ENCODE data around the gene CFI. TPM values are rescaled to one million over a fixed set of nuclear protein-coding genes. Genes with fewer than 3 reads are reported as not detected.
A peak's percentile ranks its signal among the peaks of the same experiment; 100 is the strongest.

The CFI gene
- 6.5 TPM for polyA plus RNA-seq (ENCODE audit: insufficient read length)

DNA sequence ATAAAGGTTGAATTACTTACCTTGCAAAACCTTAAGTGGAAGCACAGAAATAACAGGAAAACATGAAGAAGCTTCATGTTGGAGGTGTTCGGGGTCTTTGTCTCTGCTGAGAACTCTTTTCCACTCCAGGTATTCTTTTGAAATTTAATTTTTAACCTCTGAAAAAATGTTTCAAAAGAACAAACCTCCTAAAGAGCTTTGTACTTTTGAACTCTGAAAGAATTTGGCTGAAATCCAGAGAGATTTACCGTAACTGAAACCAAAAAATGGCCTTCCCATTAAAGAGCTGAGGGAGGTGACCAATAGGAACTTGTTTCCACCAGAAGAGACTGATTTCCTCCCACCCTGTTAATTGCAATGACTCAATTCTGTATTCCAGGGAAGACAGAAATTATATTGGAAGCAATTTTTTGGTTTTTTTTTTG is at the start of gene CFI:
Gene CFI, minus strand, starts transcription at position 105 of the 425 bp plus-strand sequence. Its CDS starts 28 bp downstream, at position 77.
- DNase-seq (ENCODE audit: low read depth) = no peak

DNA sequence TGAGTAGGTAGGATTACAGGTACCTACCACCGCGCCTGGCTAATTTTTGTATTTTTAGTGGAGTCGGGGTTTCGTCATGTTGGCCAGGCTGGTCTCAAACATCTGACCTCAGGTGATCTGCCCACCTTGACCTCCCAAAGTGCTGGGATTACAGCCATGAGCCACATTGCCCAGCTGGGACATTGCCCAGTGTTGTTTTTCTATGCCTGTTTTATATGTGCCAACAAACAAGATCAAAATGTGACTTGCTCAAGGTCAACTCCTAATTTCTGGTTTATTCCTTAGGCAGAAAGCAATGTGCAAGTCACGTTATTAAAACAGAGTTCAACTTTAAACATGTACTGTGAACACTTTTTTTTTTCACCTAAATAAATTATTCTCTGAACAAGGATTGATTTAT is 48.8 kb upstream of the CFI start:
- DNase-seq (ENCODE audit: low read depth) = no peak

DNA sequence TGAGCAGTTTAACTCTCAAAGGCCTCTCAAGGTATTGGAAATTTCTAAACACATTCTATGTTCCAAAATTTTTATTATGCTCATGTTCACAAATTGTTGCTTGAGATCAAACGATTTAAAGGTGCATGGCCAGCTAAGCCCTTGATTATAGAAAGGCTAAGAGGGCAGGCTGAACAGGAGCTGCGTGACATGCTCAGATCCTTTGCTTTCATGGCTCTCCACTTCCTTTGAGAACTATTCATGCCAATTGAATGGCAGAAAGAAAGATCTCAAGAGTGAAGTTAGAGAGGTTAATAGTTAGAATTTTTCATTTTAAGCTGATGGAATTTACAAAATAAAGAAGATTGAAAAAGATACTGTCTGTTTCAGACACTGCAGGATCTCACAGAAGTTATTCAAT is 46.7 kb upstream of the CFI start:
- no peak for DNase-seq (ENCODE audit: low read depth)

DNA sequence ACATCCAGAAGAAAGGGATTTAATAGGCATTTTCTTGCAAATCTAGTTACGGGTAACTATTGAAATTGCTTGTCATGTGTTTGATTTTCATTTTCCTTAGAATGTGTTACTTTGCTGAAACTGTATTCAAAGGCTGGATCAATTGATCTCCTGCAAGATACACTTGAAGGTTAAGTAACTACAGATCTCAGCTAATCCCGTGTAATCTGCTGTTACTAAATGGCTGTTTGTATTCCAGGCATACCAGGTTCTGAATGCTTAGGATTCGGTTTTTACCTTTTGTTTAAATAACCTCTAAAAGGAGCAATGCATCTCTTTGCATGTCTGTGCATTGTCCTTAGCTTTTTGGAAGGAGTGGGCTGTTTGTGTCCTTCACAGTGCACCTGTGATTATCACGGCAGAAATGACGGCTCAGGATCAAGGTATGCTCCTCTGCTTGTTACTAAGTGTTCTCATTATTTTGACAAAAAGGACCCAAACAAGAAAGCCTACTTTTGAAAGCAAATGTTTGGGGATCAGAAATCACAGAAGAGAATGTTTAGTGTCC is 46.2 kb upstream of the CFI start, which contains the start of gene LRIT3:
Gene LRIT3, plus strand, starts transcription at position 212 of the 547 bp plus-strand sequence. Its CDS starts 95 bp downstream, at position 307.
- no peak for DNase-seq (ENCODE audit: low read depth)

DNA sequence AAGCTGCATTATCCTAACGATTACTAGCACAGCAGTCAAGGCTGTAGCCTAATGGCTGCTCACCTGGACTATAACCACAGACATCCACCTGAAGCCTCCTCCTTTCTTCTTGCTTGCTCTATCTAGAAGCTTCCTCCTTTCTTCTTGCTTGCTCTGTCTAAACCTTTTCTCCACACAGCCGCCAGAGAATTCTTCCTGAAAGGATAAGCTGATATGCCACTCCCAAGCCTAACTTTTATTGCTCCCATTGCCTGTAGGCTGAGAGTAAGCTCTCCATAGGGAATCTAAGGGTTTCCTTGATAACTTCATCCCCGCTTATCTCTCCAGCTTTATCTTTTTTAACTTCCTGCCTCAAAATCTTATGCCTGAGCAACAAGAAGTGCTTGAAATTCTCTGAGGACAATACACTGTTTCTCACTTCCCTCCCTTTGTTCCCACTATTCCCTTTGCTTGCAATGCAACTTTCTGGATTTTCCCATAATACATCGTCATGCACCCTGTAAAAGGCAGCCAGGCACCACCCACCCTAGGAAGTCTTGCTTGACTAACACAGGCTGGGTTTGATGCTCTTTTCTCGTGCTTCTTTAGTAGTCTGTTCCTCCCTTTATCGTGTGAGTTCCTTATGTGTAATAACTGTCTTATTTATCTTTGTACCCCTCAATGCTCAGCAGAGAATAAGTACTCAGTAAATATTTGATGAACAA is 44.7 kb upstream of the CFI start:
- DNase-seq (ENCODE audit: low read depth) = no peak

DNA sequence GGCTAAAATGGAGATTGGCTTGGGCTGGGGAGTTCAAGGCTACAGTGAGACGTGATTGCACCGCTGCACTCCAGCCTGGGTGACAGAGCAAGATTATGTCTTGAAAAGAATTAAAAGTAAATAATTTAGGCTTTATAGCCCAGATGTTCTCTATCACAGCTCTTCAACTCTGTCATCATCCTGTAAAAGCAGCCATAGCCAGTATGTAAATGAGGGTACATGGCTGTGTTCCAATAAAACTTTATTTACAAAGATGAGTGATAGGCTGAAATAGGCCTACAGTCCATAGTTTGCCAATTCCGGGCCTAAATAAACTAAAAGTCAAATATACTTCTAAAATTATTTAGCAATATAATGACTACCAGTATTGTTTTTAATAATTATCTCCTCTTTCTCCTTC is 35.2 kb upstream of the CFI start:
- DNase-seq (ENCODE audit: low read depth) = no peak

DNA sequence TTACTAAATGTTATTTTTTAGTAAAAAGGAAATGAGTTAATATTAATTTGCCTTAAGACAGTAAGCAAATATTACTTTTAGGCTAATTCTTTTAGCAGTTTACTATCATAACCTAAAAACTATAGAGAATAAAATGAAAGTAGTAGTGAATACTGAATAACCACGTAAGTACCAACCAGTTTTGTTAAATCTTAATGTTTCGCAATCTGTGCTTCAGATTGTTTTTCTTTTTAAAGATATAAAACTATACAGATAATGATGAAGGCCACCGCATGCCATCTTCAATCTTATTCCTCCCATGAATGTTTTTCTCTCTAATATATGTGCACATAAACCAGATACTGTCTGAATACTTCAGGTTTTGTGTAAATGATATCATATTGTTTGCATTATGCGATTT is 32.0 kb upstream of the CFI start:
- DNase-seq (ENCODE audit: low read depth) = no peak

DNA sequence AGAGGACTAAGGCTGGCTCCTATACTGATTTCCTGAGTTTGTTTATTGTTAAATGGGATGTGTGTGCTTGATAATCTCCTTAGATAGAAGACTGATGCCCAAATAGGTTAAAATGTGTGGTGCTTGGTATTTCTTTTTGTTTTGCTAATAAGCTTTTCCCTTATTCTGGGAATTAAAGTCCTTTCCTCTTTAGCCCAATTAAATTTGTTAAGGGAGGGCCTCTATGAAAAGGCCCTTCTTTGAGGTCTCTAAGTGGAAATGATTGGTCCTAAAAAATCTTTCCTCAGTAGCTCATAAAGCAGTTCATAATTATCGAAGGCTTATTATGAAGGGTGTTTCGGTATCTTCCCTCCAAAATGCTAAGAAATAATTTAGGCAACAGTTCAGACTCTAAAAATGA is 25.9 kb upstream of the CFI start, which contains the start of gene RRH:
Gene RRH, plus strand, starts transcription at position 301 of the 400 bp plus-strand sequence. Its CDS starts 56 bp downstream, at position 357.
- DNase-seq (ENCODE audit: low read depth) = no peak

DNA sequence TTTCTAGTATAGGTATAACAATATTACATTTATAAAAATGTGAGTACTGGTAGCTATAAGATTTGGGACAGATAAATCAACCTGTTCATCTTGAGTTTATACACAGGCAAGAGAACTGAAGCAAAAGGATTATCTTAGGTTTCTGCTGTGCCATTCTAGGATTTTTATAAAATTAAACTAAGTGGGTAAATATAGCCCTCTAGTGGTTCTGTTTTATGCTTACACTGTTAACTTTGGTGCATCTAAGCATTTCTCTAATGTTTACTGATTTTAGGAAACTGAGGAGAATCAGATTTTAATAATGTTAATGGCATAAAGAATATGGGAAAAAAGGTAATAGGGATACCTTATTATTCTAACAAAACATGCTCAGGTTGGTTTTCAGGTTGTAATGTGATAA is 24.9 kb upstream of the CFI start:
- no peak for DNase-seq (ENCODE audit: low read depth)

DNA sequence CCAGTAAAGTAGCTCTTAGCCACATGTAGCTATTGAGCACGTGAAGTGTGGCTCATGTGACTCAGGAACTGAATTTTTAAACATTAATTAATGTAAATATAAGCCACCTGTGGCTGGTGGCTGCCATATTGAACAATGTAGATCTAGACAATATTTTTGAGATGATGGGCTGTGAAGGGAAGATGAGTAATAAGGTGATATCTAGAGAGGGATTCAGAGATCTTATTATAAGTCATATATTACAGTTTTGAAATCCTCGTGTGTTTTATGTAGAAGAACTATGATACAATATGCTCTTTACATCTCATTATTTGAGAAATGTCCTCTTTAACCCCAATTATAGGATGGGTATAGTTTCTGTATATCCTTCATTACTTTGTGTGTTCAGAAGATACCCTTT is 19.4 kb upstream of the CFI start:
- DNase-seq (ENCODE audit: low read depth) = no peak

DNA sequence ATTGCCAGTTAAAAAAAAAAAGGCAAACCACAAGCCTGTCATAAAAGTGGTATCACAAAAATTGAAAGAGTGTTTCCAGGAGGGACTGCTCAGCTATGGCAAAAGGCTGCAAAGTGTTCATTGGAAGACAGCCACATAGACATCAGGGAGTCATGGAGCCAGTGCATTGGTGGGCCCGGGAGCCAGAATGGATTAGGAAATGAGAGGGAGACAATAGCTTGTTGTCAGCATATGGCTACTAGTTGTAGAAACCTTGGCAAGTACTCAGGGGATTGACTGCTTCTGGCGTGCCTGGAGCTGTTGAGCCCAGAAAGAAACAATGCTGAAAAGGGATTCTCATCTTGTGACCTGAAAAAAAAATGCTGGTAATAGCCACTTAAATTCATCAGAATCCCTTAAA is 18.8 kb upstream of the CFI start:
- no peak for DNase-seq (ENCODE audit: low read depth)

DNA sequence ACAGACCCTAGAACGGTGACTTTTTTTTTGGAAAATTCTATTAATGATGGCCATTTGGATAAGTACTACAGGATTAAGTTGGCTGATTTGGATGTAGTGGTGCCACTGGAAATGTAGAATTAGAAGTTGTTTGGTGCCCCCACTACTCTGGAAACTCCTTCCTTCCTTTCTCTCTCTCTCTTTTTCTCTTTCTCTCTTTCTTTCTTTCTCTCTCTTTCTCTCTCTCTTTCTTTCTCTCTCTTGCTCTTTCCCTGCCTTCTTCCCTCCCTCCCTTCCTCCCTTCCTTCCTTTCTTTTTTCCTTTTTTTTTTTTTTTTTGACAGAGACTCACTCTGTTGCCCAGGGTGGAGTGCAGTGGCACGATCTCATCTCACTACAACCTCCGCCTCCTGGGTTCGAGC is 16.5 kb upstream of the CFI start:
- no peak for DNase-seq (ENCODE audit: low read depth)

DNA sequence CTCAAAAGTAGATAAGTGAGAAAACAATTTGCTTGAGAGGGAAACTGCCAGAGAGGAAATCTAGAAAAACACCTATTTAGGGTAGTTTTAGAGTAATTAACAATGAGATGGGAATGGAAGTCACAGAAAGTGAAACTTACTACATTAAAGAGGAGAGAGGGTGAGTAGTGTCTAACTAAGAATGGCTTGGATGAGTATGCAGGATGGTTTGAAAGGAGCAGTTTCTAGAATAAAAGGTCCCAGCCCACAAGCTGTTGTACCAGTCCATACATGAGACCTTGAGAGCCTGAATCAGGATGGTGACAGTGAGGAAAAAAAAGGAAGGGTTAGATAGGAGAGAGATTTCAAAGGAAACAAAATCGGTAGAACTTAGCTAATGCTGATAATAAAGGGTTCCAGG is 15.1 kb upstream of the CFI start:
- no peak for DNase-seq (ENCODE audit: low read depth)

DNA sequence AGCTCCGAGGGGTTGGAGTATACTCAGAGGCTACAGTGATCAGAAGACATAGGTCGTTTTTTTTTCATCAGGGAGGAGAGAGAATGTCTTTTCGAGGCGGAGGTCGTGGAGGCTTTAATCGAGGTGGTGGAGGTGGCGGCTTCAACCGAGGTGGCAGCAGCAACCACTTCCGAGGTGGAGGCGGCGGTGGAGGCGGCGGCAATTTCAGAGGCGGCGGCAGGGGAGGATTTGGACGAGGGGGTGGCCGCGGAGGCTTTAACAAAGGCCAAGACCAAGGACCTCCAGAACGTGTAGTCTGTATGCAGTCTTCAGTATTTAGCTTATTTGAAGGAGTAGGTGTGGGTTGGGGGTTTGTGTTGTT is 14.3 kb upstream of the CFI start:
- no peak for DNase-seq (ENCODE audit: low read depth)

DNA sequence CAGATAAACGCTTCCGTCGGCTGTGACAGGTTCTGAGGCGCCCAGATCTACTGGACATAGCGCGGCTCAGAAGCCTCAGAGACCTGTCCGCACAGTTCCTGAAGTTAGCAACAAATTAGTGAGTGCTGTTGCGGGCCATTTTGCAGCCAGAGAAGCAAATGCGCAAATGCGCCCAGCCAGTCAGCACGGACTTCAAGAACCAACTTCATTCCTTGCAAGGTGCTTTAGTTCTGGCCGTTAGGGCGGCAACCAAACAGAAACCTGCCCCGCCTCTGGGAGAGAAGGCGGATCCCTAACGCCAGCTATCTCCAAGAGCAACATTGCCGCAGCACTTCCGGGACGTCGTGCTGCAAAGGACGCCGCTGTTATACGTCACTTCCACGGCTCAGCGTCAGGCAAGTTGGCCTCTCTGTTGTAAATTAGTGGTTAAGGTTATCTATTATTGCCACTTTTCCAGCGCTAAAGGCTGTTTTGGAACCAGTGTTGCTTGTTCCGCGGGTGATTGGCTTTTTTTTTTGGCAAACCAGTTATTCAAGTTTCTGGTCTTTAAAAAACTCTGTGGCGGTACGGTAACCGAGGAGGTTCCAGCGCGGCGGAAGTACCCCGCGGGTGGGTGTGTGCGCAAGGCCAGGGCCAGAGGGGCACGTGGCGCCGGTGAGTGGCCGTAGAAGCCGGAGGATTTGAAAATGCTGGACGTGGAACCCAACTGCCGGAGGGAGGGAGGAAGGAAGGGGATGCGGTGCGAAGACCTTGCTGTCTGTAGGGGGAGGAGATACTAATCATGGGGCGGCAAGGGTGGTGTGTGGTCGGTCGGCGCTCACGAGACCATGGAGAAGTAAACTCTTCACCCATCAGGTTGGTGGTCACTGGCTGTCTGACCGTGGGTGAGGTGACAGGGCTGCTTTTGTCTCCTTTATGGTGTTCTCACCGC is 13.6 kb upstream of the CFI start, which contains the start of gene GAR1:
Gene GAR1, plus strand, starts transcription at position 612 of the 931 bp plus-strand sequence. CDS start 403 bp downstream, outside the sequence.
- DNase-seq (ENCODE audit: low read depth) = peak; percentile 91

DNA sequence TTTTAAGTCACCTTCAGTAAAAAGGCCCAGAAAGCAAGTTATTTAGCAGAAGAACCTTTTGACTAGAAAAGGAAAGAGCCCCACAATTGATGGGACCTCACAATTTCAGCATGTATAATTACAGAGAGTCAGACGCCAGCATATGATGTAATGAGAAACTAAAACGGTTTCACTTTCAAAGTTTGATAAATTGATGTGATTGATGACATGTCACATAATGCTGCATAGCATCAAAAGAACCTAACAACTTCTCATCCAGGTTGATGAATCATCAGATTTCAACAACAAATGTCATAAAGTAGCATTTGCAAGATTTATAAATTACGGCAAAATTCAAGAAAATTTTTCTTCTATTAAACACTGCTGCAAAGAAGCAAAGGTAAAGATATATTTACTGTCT is 9.9 kb upstream of the CFI start:
- no peak for DNase-seq (ENCODE audit: low read depth)

DNA sequence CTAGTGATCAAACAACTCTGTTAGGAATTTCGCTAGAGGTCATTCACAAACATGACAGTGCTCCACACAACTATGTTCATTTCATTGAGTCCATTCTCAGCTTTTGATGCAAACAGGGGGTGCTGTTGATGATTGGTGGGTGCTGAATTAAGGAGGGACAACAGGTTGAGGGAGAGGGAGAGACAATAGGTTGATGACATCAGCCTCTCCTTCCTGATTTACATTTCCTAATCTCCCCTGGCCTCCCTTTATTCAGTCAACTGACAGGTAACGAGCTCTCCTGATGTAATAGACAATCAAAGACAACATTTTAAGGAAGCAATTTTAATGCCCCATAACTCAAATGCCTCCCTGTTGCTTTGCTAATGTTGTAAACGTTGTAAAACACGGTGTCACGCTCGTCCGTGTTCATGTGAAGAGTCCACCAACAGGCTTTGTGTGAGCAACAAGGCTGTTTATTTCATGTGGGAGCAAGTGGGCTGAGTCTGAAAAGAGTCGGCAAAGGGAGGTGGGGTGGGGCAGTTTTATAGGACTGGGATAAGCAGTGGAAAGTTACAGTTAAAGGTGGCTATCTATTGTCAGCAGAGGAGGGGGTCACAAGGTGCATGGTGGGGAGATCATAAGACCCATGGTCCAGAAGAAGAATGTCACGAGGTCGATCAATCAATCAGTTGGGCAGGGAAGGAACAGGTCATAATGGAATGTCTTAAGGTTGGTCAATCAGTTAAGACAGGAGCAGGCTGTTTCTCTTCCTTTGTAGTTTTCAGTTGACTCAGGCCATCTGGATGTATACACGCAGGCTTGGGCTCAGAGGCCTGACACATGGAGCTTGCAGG is 9.0 kb upstream of the CFI start:
- no peak for DNase-seq (ENCODE audit: low read depth)

DNA sequence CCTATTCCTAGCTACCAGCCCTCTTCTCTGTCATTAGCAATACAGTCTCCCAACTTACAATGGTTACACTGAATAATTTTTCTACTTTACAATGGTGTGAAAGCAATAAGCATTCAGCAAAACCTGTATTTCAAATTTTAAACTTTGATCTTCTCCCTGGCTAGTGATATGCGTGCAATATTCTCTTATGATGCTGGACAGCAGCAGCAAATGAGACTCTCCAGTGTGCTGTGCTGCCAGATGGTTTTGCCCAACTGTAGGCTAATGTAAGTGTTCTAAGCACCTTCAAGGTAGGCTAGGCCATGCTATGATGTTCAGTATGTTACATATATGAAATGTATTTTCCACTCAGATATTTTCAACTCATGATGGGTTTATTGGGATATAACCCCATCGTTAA is 7.9 kb upstream of the CFI start:
- no peak for DNase-seq (ENCODE audit: low read depth)

DNA sequence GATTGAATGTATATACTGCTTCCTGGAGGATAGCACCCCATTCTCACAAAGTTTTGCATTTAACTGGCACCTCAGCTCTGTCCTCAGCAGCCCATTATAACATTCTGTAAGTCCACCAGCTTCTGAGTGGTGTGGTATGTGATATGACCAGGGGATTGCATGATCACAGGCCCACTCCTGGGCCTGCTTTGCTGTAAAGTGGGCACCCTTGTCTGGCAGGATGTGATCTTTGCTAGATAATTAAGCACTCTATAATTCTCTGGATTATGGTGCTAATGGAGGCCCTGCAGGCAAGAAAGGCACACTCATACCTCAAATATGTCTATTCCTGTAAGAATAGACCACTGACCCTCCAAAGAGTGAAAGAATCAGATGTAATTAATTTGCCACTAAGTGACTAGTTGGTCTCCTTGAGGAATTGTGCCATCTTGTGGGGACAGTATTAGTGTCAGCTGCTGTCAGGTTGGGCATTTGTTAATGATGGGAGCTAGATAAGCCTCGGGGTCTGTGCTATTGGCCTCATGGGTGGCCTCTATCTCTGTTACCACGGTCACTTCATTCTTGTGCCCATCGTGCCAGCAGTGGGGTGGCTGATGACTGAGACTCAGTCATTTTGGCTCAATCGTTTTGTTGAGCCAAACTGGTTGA is 2.2 kb upstream of the CFI start:
- DNase-seq (ENCODE audit: low read depth) = no peak

DNA sequence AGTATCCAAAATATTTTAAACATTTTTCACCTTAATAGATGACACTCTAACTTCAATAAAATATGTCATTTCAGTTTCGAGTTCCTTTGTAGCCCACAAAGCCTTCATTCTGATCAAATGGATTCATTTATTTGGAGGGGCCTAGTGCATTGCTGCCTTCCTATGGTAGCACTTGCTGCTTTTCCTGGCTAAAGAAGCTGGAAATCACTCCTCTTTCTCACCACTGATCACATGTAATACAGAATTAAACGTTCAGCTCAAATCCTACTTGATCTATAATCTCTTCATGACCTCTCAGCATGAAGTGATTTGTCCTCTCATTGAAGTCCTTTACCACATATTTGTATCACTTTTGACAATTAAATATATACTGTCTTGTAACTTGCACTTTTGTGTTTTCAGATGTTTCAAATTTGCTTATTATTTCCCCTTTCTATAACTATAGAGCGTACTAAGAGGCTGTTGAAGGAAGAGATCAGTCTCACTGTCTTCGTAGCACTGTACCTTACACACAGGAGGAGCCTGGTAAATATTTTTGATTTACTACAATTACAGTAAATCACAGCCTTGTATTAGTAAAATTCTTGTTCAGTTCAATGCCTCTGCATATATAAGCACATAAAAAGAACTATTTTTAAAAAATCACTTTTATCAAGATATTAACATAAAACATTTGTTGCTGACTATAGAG is 555 bp downstream of the CFI start:
- no peak for DNase-seq (ENCODE audit: low read depth)

All from forelimb muscle (tissue), 1 donor.